T1000 (cell line): ENCODE data around the gene ANKRD13D.

Experiments
- DNase-seq: peaks from one replicate; lab custom pipeline; 2025; ENCODE audit warnings: mixed read lengths; lab: John Stamatoyannopoulos, UW

ANKRD13D gene

GRCh38 chr11:67261946-67262681 is 27.0 kb upstream of the ANKRD13D start:
- no peak for DNase-seq

GRCh38 chr11:67262731-67263675 is 26.1 kb upstream of the ANKRD13D start:
- DNase-seq: peak; percentile 56

- DNase-seq: no peak
These were observed 24.8 kb upstream of the ANKRD13D start for GRCh38 chr11:67264260-67264659.

GRCh38 chr11:67264877-67265632 is 24.0 kb upstream of the ANKRD13D start:
- DNase-seq: no peak

- peak; percentile 35 for DNase-seq
These were observed 23.3 kb upstream of the ANKRD13D start for GRCh38 chr11:67265633-67266448.

- no peak for DNase-seq
These were observed 22.5 kb upstream of the ANKRD13D start, which contains the start of gene GRK2 for GRCh38 chr11:67266449-67267187. Gene GRK2, plus strand, starts transcription at chr11:67266473. Its CDS starts 227 bp downstream, at chr11:67266700.

GRCh38 chr11:67267188-67268080 is 21.7 kb upstream of the ANKRD13D start:
- DNase-seq: no peak

- no peak for DNase-seq
These were observed 20.8 kb upstream of the ANKRD13D start for GRCh38 chr11:67268081-67268961.

- no peak for DNase-seq
These were observed 20.2 kb upstream of the ANKRD13D start for GRCh38 chr11:67268962-67269268.

GRCh38 chr11:67269401-67270255 is 19.5 kb upstream of the ANKRD13D start:
- DNase-seq: no peak

GRCh38 chr11:67270256-67271204 is 18.6 kb upstream of the ANKRD13D start:
- DNase-seq: no peak

GRCh38 chr11:67271205-67271540 is 17.9 kb upstream of the ANKRD13D start:
- no peak for DNase-seq

- DNase-seq: no peak
These were observed 17.4 kb upstream of the ANKRD13D start for GRCh38 chr11:67271541-67272284.

- DNase-seq: no peak
These were observed 16.5 kb upstream of the ANKRD13D start for GRCh38 chr11:67272327-67273259.
